CD14-positive monocyte (primary cell): ENCODE results near the gene COX7A2. TPM values are rescaled to one million over a fixed set of nuclear protein-coding genes. Genes with fewer than 3 reads are reported as not detected.

Experiments used
- DNase-seq, 3 donors: peaks; one replicate each; pipeline ENCODE4 v3.0.0-alpha.2; 2011 to 2022
- H2AFZ ChIP-seq: 2 replicates; pipeline ENCODE4 v1.6.0; 2012; ENCODE audit warnings: mild to moderate bottlenecking, low read depth, low read length, inconsistent platforms; ENCODE audit not compliant: insufficient read depth, poor library complexity, severe bottlenecking
- H3K27ac ChIP-seq, 2 donors: 1 replicate in 1 of 2; 2 replicates in 1 of 2; pipeline ENCODE4 v1.5.1; 2012 to 2013; ENCODE audit warnings: low read length in 2 of 2, control low read depth in 1 of 2, inconsistent platforms in 1 of 2, low read depth in 1 of 2, mild to moderate bottlenecking in 1 of 2
- H3K27me3 ChIP-seq, 2 donors: one replicate each; pipeline versions ENCODE4 v1.6.0 to v1.6.1; 2011 to 2013; ENCODE audit warnings: low read length in 2 of 2; ENCODE audit not compliant: control insufficient read depth in 2 of 2, insufficient read depth in 2 of 2
- H3K36me3 ChIP-seq, 2 donors: replicated peaks in 1 of 2; 1 replicate in 1 of 2; 2 replicates in 1 of 2; pipeline versions ENCODE4 v1.5.1 to v1.6.1; 2012 to 2013; ENCODE audit warnings: low read length in 2 of 2, control low read depth in 1 of 2, inconsistent platforms in 1 of 2, mild to moderate bottlenecking in 1 of 2; ENCODE audit not compliant: insufficient read depth in 2 of 2, control insufficient read depth in 1 of 2
- H3K4me1 ChIP-seq, 2 donors: 1 replicate in 1 of 2; 2 replicates in 1 of 2; pipeline versions ENCODE4 v1.5.1 to v1.6.1; 2012 to 2013; ENCODE audit warnings: low read length in 2 of 2, control low read depth in 1 of 2, inconsistent platforms in 1 of 2, mild to moderate bottlenecking in 1 of 2, moderate library complexity in 1 of 2; ENCODE audit not compliant: insufficient read depth in 2 of 2, control insufficient read depth in 1 of 2
- H3K4me2 ChIP-seq: replicated peaks from 2 replicates; pipeline ENCODE3; 2012; ENCODE audit warnings: low read length, moderate library complexity, mild to moderate bottlenecking; ENCODE audit not compliant: poor library complexity, severe bottlenecking; ENCODE audit errors: extremely low read depth
- H3K4me3 ChIP-seq, 3 experiments: fragments of 200-600 bp in 1 of 3; sonication (generic) in 1 of 3; replicated peaks in 1 of 3; 1 replicate in 2 of 3; 2 replicates in 1 of 3; pipeline ENCODE4 v1.5.1; 2011 to 2013; ENCODE audit warnings: low read length in 3 of 3, mild to moderate bottlenecking in 3 of 3, control low read depth in 2 of 3, low read depth in 2 of 3, inconsistent platforms in 1 of 3, moderate library complexity in 1 of 3
- H3K79me2 ChIP-seq: 2 replicates; pipeline ENCODE4 v1.6.0; 2012; ENCODE audit warnings: mild to moderate bottlenecking, control low read depth, inconsistent platforms, low read length, moderate library complexity; ENCODE audit not compliant: insufficient read depth
- H3K9ac ChIP-seq: 2 replicates; pipeline ENCODE4 v1.6.0; 2017; ENCODE audit warnings: low read length, mild to moderate bottlenecking; ENCODE audit not compliant: insufficient read depth, poor library complexity, severe bottlenecking
- H3K9me3 ChIP-seq, 2 donors: replicated peaks in 1 of 2; 1 replicate in 1 of 2; 2 replicates in 1 of 2; pipeline versions ENCODE4 v1.5.1 to v1.6.1; 2012 to 2013; ENCODE audit warnings: low read length in 2 of 2, control low read depth in 1 of 2; ENCODE audit not compliant: control insufficient read depth in 1 of 2, insufficient read depth in 1 of 2
- H4K20me1 ChIP-seq: 2 replicates; pipeline ENCODE4 v1.6.0; 2012; ENCODE audit warnings: mild to moderate bottlenecking, low read length, control low read depth, moderate library complexity; ENCODE audit not compliant: insufficient read depth
- H3K27ac Mint-ChIP-seq, 7 donors: one replicate each; pipeline ENCODE4 v1.8.0; 2020; ENCODE audit warnings: mild to moderate bottlenecking in 7 of 7, mixed read lengths in 7 of 7, moderate library complexity in 6 of 7, inconsistent platforms in 2 of 7
- H3K27me3 Mint-ChIP-seq, 3 donors: one replicate each; pipeline ENCODE4 v1.8.0; 2021 to 2022; ENCODE audit warnings: low read depth in 3 of 3, mild to moderate bottlenecking in 3 of 3, mixed read lengths in 3 of 3, moderate library complexity in 3 of 3, inconsistent platforms in 1 of 3
- H3K36me3 Mint-ChIP-seq, 2 donors: one replicate each; pipeline ENCODE4 v1.8.0; 2020; ENCODE audit warnings: mixed read lengths in 2 of 2, inconsistent platforms in 1 of 2, mild to moderate bottlenecking in 1 of 2
- H3K4me1 Mint-ChIP-seq: one replicate; pipeline ENCODE4 v1.8.0; 2020; ENCODE audit warnings: mild to moderate bottlenecking, mixed read lengths
- H3K4me3 Mint-ChIP-seq, 2 donors: one replicate each; pipeline ENCODE4 v1.8.0; 2020; ENCODE audit warnings: mild to moderate bottlenecking in 2 of 2, mixed read lengths in 2 of 2, moderate library complexity in 1 of 2
- H3K9me3 Mint-ChIP-seq, 7 donors: one replicate each; pipeline ENCODE4 v1.8.0; 2020 to 2022; ENCODE audit warnings: mixed read lengths in 7 of 7, mild to moderate bottlenecking in 6 of 7, moderate library complexity in 6 of 7, inconsistent platforms in 2 of 7
- WGBS: methylation state at CpG from one replicate; pipeline ENCODE4 v1.1.5; 2013; ENCODE audit warnings: missing lambda C conversion rate; ENCODE audit not compliant: insufficient coverage; 5-methylcytosine and 5-hydroxymethylcytosine counted together
- intact Hi-C, 2 donors: fragments of 100-400 bp; cut with micrococcal nuclease; formaldehyde crosslinking; loops; one replicate each; pipeline versions ENCODE4 v1.15.0 to v1.15.1; 2023
- polyA plus RNA-seq, 3 donors: library from polyadenylated mRNA; depleted of rRNA in 1 of 3; unstranded in 2 of 3; stranded (reverse) in 1 of 3; fragments of 300-500 nt in 2 of 3; fragments of >200 nt in 1 of 3; fragmentation: Illumina TruSeq in 2 of 3; gene quantifications; 1 replicate in 2 of 3; 2 replicates in 1 of 3; pipeline ENCODE4 v1.2.3, GENCODE V29; 2012 to 2021
- TF ChIP-seq, protein P1 (sequence below): fragments of 200-600 bp; IDR thresholded peaks from one replicate; pipeline ENCODE4 v1.8.0; 2022; ENCODE audit warnings: antibody characterized with exemption, mild to moderate bottlenecking

COX7A2 gene
- polyA plus RNA-seq, 3 donors, result 175 to 846 (median 798) TPM

GRCh38 chr6:75268121-75268987 lies 24.8 kb upstream of the COX7A2 start:
- H3K4me1 Mint-ChIP-seq, result peaks cover 24% of the 10 kb centered on the region
- WGBS, result 100% methylated on average over 2 of the region's 5 CpGs
- peaks cover 92% of the 10 kb centered on the region for H3K79me2 ChIP-seq

GRCh38 chr6:75267461-75267860 lies 23.9 kb upstream of the COX7A2 start:
- Histone ChIP-seq H3K9me3 (no peaks in the 10 kb centered on the region), H3K27ac (no peak overlapping the region), H3K36me3 (peaks cover 21 to 46% of the 10 kb centered on the region in 2 donors), H2AFZ (no peak overlapping the region), H3K4me1 (peaks cover 10 to 12% of the 10 kb centered on the region in 2 donors), H3K4me3 (no peak overlapping the region), H3K4me2 (no peak overlapping the region), H4K20me1 (peaks cover 69% of the 10 kb centered on the region), H3K9ac (no peak overlapping the region), H3K27me3 (no peaks in the 10 kb centered on the region), H3K79me2 (peaks cover 91% of the 10 kb centered on the region)
- no CpG with 5 or more reads among the region's 4 CpGs for WGBS
- no peak for DNase-seq
- no peak overlapping the region for H3K27ac Mint-ChIP-seq
- H3K4me1 Mint-ChIP-seq, result peaks cover 16% of the 10 kb centered on the region
- no peaks in the 10 kb centered on the region for H3K27me3 Mint-ChIP-seq
- H3K4me3 Mint-ChIP-seq, result no peak overlapping the region
- no peaks in the 10 kb centered on the region for H3K9me3 Mint-ChIP-seq
- intact Hi-C loops, result loop anchor here (5.0 kb wide), 1 partner anchor 260 kb away; no protein-coding TSS in a partner anchor
- TF ChIP-seq, protein P1, sequence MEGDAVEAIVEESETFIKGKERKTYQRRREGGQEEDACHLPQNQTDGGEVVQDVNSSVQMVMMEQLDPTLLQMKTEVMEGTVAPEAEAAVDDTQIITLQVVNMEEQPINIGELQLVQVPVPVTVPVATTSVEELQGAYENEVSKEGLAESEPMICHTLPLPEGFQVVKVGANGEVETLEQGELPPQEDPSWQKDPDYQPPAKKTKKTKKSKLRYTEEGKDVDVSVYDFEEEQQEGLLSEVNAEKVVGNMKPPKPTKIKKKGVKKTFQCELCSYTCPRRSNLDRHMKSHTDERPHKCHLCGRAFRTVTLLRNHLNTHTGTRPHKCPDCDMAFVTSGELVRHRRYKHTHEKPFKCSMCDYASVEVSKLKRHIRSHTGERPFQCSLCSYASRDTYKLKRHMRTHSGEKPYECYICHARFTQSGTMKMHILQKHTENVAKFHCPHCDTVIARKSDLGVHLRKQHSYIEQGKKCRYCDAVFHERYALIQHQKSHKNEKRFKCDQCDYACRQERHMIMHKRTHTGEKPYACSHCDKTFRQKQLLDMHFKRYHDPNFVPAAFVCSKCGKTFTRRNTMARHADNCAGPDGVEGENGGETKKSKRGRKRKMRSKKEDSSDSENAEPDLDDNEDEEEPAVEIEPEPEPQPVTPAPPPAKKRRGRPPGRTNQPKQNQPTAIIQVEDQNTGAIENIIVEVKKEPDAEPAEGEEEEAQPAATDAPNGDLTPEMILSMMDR, result no peak
- H3K36me3 Mint-ChIP-seq, result peaks cover 18 to 41% of the 10 kb centered on the region in 2 donors

More at GRCh38 chr6:75268121-75268987, 24.8 kb upstream of the COX7A2 start:
- no peak overlapping the region for H2AFZ ChIP-seq
- H3K4me2 ChIP-seq, result no peak overlapping the region
- H3K4me3 ChIP-seq, result no peak overlapping the region
- H3K4me1 ChIP-seq, result peaks cover 18 to 20% of the 10 kb centered on the region in 2 donors
- H3K9me3 Mint-ChIP-seq, result no peaks in the 10 kb centered on the region
- no peaks in the 10 kb centered on the region for H3K9me3 ChIP-seq
- H3K27me3 Mint-ChIP-seq, result no peaks in the 10 kb centered on the region
- H3K27ac Mint-ChIP-seq, result peak overlapping the region in 4 of 7 donors; percentile 23 to 44 (median 37)
- H3K36me3 ChIP-seq, result peaks cover 13 to 37% of the 10 kb centered on the region in 2 donors
- peaks cover 63% of the 10 kb centered on the region for H4K20me1 ChIP-seq
- H3K27me3 ChIP-seq, result no peaks in the 10 kb centered on the region
- H3K27ac ChIP-seq, result peak overlapping the region in 1 of 2 donors; percentile 39
- H3K36me3 Mint-ChIP-seq, result peaks cover 10 to 32% of the 10 kb centered on the region in 2 donors
- DNase-seq, result peak in 1 of 3 donors; percentile 57
- TF ChIP-seq, protein P1, result no peak
- H3K4me3 Mint-ChIP-seq, result no peak overlapping the region
- no peak overlapping the region for H3K9ac ChIP-seq
- intact Hi-C loops, result loop anchor here (5.0 kb wide), 1 partner anchor 259 kb away; no protein-coding TSS in a partner anchor
